Stimulated activated CD4-positive, alpha-beta T cell treated with anti-CD3 and anti-CD28 coated beads, Interleukin-4, amount 100 ng/mL, for 24 hours (primary cell): ENCODE results near the gene NCOA1.
"Not testable (repeated sequence)": the region's sequence is repeated elsewhere in the genome, so short reads cannot be mapped to it uniquely, and the experiment has no call there.

Experiments
- DNase-seq: peaks from one replicate; pipeline ENCODE4 v3.0.0-alpha.2; 2020

The NCOA1 gene

GRCh38 chr2:24586955-24587354, 95.9 kb downstream of the NCOA1 start:
- DNase-seq, result peak; percentile 63

- DNase-seq, result no peak
Observed at GRCh38 chr2:24588294-24588693, 97.2 kb downstream of the NCOA1 start.

DNA sequence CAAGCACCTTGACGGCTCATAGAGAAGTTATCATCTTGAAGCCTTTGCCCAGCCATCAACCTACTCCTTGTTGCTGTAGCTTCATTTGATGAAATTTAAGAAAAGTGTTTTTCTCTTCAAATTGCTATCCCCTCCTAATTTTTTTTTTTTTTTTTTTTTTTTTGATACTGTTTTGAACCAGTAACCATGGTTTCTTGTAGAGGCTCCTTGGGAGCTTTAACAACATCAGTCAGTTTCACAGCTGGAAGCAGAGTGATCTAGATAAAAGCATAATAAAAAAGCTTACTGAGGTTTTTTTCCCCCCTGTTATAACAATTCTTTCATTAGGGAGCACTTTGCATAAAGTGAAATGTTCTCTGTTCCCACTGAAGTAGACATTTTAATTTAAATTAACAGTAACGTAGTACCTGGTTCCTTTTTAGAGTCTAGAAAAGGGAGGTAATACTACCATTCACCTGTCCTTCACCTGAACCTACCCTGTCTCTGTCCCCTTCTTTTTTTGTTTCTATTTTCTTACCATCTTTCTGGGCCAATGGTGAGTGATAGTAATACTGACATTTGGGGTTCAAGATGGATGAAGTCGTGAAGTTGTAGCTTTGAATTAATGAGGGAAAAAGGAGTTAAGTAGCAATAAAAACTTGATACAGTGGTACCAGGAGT, 101.5 kb downstream of the NCOA1 start:
- DNase-seq, result no peak

DNA sequence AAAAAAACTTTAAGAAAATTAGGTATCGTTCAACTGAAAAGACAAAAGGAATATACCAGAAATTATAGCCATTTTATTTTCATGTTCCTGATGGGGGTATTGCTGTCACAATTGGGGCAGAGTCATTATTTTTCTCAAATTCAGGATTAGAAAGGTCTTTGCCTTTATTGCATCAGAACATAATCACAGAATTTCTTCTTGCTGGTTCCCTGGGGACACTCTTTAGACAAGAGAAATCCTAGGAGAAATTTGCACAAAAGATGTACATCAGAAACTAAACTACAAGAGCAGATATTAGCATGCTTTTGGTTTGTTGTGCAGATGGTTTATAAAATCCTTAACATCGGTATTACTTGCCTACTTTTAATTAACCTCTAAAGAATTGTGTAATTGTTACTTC, 103.2 kb downstream of the NCOA1 start:
- DNase-seq, result no peak

- DNase-seq, result no peak
Observed at GRCh38 chr2:24597181-24597870, 106.3 kb downstream of the NCOA1 start.

- not testable (repeated sequence) for DNase-seq
Observed at GRCh38 chr2:24600140-24600539, 109.1 kb downstream of the NCOA1 start.

DNA sequence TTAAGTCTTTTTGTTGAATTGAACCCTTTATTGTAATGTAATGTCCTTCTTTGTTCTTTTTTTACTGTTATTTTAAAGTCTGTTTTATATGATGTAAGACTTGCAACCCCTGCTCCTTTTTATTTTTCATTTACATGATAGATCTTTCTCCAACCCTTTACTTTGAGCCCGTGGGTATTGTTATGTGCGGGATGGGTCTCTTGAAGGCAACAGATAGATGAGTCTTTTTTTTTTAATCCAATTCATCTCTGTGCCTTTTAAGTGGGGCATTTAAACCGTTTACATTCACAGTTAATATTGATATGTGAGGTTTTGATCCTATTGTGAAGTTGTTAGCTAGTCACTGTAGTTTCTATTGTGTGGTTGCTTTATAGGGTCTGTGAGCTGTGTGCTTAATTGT, 120.6 kb downstream of the NCOA1 start:
- no peak for DNase-seq

DNA sequence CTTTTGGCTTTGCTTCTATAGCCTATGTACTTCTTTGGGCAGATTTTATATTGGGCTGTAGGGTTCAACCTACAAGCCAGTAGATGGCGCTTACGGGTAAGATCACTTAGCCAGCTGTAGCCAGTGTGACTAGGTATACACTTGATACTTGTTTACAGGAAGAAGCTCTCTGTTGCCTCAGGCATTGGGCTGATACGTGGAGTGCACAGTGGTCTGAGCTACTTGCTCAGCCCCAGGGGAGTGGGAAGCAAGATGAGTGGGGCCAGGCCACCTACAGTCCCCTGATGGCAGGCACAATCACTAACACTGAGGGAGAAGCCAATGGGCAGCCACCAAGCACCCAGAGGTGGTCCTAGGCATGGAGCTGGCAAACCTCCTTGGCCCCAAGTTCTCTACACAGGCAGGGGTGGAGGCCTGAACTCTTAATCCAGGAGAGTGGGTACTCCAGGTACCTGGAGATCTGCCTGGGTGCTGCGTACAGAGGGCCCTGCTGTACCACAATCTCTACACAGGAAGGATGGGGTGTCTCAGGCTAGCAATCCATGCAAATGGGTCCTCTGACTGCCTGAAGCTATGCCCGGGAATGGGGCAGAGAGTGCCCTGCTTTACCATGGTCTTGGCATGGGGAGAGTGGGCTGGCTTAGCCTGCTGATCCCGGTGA, 122.2 kb downstream of the NCOA1 start:
- no peak for DNase-seq

DNA sequence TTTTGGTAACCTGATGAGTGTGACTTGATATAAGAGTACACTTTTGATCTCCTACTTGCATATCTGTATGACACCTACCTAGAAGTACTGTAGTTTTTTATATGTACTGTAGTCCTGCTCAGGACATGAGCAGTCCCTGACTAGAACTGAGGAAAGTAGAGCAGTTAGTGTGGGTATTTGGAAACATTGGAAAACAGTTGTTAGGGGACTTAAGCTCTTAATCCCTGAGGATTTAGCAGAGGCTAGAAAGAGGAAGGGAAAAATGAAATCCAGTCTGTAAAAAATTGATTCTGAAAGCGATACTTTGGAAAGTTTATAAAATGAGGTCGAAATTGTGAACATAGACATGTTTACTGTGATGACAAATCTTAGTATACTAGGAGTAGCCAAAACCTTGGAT, 125.6 kb downstream of the NCOA1 start:
- no peak for DNase-seq

- no peak for DNase-seq
Observed at GRCh38 chr2:24617424-24617823, 126.4 kb downstream of the NCOA1 start.

- DNase-seq, result no peak
Observed at GRCh38 chr2:24618144-24618543, 127.1 kb downstream of the NCOA1 start.

GRCh38 chr2:24618680-24619079, 127.6 kb downstream of the NCOA1 start:
- DNase-seq, result no peak

DNA sequence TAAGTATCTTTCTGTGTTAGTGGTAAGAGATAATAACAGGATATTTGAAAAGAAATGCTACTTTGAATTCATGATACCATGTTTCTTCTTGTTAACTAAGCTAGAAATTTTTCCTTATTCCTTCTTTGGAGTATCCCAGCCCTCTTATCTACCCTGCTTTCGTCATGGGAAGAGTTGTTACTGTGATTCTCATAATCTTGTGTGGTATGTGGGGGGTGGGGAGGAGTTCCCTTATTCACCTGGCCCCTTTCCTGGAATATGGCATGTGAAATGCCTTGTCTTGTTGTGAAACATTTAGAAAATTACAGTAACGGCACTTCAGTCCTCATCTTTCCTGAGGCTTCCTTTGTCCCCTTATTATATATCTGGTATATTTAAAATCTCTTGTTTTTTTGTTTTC, 129.9 kb downstream of the NCOA1 start:
- no peak for DNase-seq

DNA sequence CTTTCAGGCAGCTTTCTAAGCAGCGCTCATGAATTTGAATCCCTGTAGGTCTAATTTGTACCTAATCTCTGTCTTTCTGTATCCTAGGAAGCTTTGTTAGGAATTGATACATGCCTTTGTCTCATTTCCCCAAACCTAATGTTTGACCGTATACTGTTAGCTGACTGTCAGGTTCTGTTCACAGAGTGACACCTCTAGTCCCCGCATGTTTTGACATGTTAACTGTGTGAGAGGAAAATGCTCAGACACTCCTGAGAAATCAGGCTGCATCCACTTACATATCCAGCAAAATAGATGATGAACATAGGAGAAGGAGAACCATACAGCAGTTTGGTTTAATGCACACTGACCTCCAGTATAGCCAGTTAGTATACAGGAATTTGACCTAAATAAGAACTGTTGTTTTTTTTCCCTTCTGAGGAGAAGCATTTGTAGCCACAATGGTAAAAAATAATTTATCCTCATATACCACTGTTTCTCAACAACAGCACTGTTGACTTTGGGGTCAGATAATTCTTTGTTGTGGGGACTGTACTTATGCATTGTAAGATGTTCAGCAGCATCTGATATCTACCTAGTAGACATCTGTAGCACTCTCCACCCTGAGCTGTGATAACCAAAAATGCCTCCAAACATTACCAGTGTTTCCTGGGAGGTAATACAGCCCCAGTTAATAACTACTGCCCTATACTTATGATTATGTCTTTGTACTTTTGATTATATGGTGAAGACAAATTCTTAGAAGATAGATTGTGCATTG, 130.9 kb downstream of the NCOA1 start:
- DNase-seq, result no peak

- no peak for DNase-seq
Observed at GRCh38 chr2:24623535-24623934, 132.5 kb downstream of the NCOA1 start.

DNA sequence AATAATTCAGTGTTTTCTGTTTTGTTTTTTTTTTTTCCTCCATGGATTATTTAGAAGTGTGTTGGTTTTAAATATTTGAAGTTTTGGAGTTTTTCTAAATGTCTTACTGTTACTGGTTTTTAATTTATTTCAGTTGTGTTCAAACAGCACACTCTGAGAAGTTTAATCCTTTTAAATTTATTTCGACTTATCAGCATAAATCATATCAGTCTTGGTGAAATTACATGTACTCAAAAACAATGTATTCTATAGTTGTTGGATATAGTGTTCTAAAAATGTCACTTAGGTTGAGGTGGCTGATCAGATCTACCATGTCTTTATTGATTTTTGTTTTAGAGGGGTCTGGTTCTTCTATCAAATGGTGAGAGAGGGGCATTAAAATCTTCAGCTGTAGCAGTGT, 134.7 kb downstream of the NCOA1 start:
- no peak for DNase-seq

GRCh38 chr2:24626131-24626530, 135.1 kb downstream of the NCOA1 start:
- DNase-seq, result no peak

DNA sequence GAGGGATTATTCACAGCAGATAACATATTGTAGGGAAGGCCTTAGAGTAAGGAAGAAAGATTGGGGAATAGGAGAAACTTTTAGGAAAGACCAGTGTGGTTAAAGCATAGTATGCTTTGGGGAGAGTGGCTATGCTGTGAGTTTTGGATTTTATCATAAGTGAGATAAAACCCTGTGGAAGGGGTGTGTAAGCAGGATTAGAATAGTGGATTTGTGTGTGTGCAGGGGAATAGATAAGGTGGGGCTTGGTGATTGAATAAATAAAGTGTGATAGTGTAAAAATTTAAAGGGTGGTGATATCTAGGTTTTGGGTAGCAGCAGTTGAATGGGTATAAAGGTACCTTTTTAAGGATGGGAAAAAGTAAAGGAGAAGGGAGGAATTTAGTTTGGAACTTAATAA, 137.7 kb downstream of the NCOA1 start:
- no peak for DNase-seq

GRCh38 chr2:24632172-24632571, 141.1 kb downstream of the NCOA1 start:
- no peak for DNase-seq

GRCh38 chr2:24635181-24635580, 144.1 kb downstream of the NCOA1 start:
- no peak for DNase-seq

GRCh38 chr2:24638568-24638967, 147.5 kb downstream of the NCOA1 start:
- DNase-seq, result no peak

DNA sequence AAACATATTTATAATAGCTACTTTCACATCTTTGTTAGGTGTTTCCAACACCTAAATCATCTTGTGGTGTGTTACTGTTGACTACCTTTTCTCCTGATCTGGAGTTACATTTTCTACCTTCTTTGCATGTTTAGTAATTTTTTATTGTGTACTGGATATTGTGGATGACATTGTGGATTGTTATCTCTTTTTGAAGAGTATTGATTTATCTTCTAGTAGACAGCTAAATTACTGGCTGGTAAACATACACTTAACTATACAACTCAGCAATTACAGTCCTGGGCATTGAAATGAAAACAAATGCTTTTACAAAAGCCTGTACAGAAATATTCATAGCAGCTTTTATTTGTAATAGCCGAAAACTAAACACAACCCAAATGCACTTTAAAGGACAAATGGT, 151.3 kb downstream of the NCOA1 start:
- DNase-seq, result no peak

DNA sequence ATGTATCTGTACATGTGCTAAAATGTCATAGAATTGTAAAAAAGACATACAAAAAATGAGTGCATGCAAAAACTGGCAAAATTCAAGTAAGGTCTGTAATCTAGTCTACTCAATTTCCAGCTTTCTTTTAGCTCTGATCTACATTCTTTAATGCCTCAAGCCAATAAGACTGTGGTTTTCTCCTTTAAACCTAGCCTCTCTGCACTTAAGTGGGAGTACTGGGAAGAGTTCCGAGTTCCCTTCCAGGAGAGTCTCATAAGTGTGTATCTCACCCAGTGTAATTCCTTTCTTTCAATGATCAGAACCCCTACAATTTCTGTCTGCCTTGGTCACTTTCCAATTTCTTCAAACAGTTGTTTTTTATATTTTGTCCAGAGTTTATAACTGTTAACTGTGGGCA, 152.0 kb downstream of the NCOA1 start:
- DNase-seq, result no peak

DNA sequence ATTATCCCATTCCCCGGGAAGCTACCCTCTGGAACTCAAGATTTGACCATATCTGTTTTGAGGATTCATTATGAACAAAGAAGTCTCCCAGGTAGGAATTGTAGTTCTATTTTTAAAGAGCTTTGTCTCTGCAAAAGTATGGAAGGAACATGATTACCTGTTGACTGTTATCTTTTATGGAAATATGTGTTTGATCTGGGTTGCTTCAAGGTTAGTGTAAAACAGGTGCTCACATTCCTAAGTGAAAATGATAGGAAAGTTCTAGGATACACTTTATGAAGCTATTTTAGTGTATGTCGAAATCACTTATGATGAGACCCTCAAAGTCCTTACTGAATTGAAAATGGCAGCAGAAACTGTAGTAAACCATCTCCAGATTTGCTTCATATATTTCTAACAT, 153.0 kb downstream of the NCOA1 start:
- no peak for DNase-seq
